AG08396 (cell line): ENCODE results near the gene SEC16B.

Experiments used
- DNase-seq: peaks from one replicate; pipeline ENCODE4 v3.0.0; 2012; ENCODE audit warnings: low spot score, mixed read lengths

Gene SEC16B

GRCh38 chr1:177912991-177913390 is 56.9 kb downstream of the SEC16B start:
- DNase-seq, result no peak

GRCh38 chr1:177909416-177909815 is 60.4 kb downstream of the SEC16B start:
- no peak for DNase-seq

- no peak for DNase-seq
Measured at GRCh38 chr1:177907000-177907399, 62.9 kb downstream of the SEC16B start.

GRCh38 chr1:177905686-177906085 is 64.2 kb downstream of the SEC16B start:
- DNase-seq, result no peak

- no peak for DNase-seq
Measured at GRCh38 chr1:177902266-177902665, 67.6 kb downstream of the SEC16B start.

GRCh38 chr1:177897998-177898654 is 71.7 kb downstream of the SEC16B start:
- DNase-seq, result no peak

- no peak for DNase-seq
Measured at GRCh38 chr1:177897281-177897997, 72.4 kb downstream of the SEC16B start.
